Peyer's patch (tissue), 4 donors: Measurements from ENCODE around the gene PNPLA5.

Source experiments
- CTCF ChIP-seq, 6 experiments: fragments of 450-650 bp in 4 of 6; fragments of 200-600 bp in 2 of 6; sonication (generic) in 1 of 6; IDR thresholded peaks; one replicate each; pipeline ENCODE4 v1.5.1; 2017 to 2019; ENCODE audit warnings: antibody characterized with exemption in 6 of 6, mild to moderate bottlenecking in 3 of 6, moderate library complexity in 1 of 6
- POLR2A ChIP-seq, 2 donors: fragments of 450-650 bp; IDR thresholded peaks; one replicate each; pipeline ENCODE4 v1.5.1; 2017; ENCODE audit warnings: antibody characterized with exemption in 2 of 2, mild to moderate bottlenecking in 2 of 2, moderate library complexity in 2 of 2

- TF ChIP-seq CTCF (IDR thresholded peaks at IDR 0.05): no peak
- TF ChIP-seq POLR2A (IDR thresholded peaks at IDR 0.05): no peak
Observed at GRCh38 chr22:43830931-43831560, 60.8 kb downstream of the PNPLA5 start.
